Stimulated activated CD4-positive, alpha-beta T cell treated with anti-CD3 and anti-CD28 coated beads, TNF-alpha, amount 100 ng/mL, for 24 hours (primary cell): ENCODE data around the gene PRPSAP1.

Experiments
- DNase-seq, 3 experiments: peaks; one replicate each; pipeline ENCODE4 v3.0.0-alpha.2; 2020; ENCODE audit warnings: low read depth in 3 of 3

The PRPSAP1 gene

GRCh38 chr17:76383546-76384221 lies 30.0 kb upstream of the PRPSAP1 start:
- DNase-seq: peak in 2 of 3 experiments; percentile 18 to 44

- DNase-seq: peak in 2 of 3 experiments; percentile 43 to 69
Measured at GRCh38 chr17:76382803-76383545, 29.3 kb upstream of the PRPSAP1 start.

- DNase-seq: peak in 1 of 3 experiments; percentile 31
Measured at GRCh38 chr17:76382351-76382802, 28.7 kb upstream of the PRPSAP1 start.

GRCh38 chr17:76381633-76382350 lies 28.1 kb upstream of the PRPSAP1 start:
- DNase-seq: no peak

- DNase-seq: no peak
Measured at GRCh38 chr17:76379646-76380376, 26.1 kb upstream of the PRPSAP1 start.

GRCh38 chr17:76379275-76379641 lies 25.5 kb upstream of the PRPSAP1 start:
- DNase-seq: no peak

- DNase-seq: no peak
Measured at GRCh38 chr17:76378548-76379274, 25.0 kb upstream of the PRPSAP1 start.

GRCh38 chr17:76376318-76377133 lies 22.8 kb upstream of the PRPSAP1 start:
- no peak for DNase-seq

GRCh38 chr17:76371656-76372628 lies 18.2 kb upstream of the PRPSAP1 start:
- DNase-seq: no peak

GRCh38 chr17:76370261-76370993 lies 16.7 kb upstream of the PRPSAP1 start:
- DNase-seq: no peak

- no peak for DNase-seq
Measured at GRCh38 chr17:76369804-76370203, 16.1 kb upstream of the PRPSAP1 start.

- no peak for DNase-seq
Measured at GRCh38 chr17:76369379-76369778, 15.7 kb upstream of the PRPSAP1 start.

- DNase-seq: no peak
Measured at GRCh38 chr17:76368545-76368944, 14.8 kb upstream of the PRPSAP1 start.

GRCh38 chr17:76367642-76368041 lies 13.9 kb upstream of the PRPSAP1 start:
- no peak for DNase-seq

- no peak for DNase-seq
Measured at GRCh38 chr17:76366247-76366646, 12.5 kb upstream of the PRPSAP1 start.

GRCh38 chr17:76365256-76365903 lies 11.7 kb upstream of the PRPSAP1 start:
- no peak for DNase-seq

GRCh38 chr17:76363107-76363842 lies 9.6 kb upstream of the PRPSAP1 start:
- no peak for DNase-seq
